Large intestine (tissue), 3 donors: ENCODE data around the gene ADRB1. TPM values are rescaled to one million over a fixed set of nuclear protein-coding genes. Genes with fewer than 3 reads are reported as not detected.

Experiments used
- DNase-seq, 2 donors: peaks; one replicate each; pipeline versions ENCODE4 v3.0.0 to v3.0.0-alpha.2; 2013
- H3K27ac ChIP-seq: one replicate; pipeline ENCODE4 v1.5.1; 2013; ENCODE audit warnings: low read length
- H3K27me3 ChIP-seq: 2 replicates; pipeline ENCODE4 v1.6.1; 2013; ENCODE audit warnings: low read length; ENCODE audit not compliant: control insufficient read depth, insufficient read depth
- H3K36me3 ChIP-seq: 2 replicates; pipeline ENCODE4 v1.6.1; 2013; ENCODE audit warnings: low read length; ENCODE audit not compliant: control insufficient read depth, insufficient read depth
- H3K4me1 ChIP-seq: one replicate; pipeline ENCODE4 v1.6.1; 2013; ENCODE audit warnings: low read length; ENCODE audit not compliant: control insufficient read depth, insufficient read depth
- H3K4me3 ChIP-seq: one replicate; pipeline ENCODE4 v1.5.1; 2013; ENCODE audit warnings: low read length
- H3K9me3 ChIP-seq: one replicate; pipeline ENCODE4 v1.6.1; 2013; ENCODE audit warnings: mild to moderate bottlenecking, low read depth, low read length, moderate library complexity; ENCODE audit not compliant: control insufficient read depth
- WGBS: methylation state at CpG from one replicate; pipeline ENCODE4 v1.1.5; 2013; ENCODE audit warnings: low lambda C conversion rate; ENCODE audit not compliant: insufficient coverage; 5-methylcytosine and 5-hydroxymethylcytosine counted together
- polyA plus RNA-seq: library from polyadenylated mRNA; unstranded; fragments of 120-200 nt; gene quantifications from one replicate; pipeline ENCODE4 v1.2.1, GENCODE V29; 2013

ADRB1 gene
- polyA plus RNA-seq, 1 donor = 0.64 TPM

GRCh38 chr10:114057855-114058254 is 14.2 kb downstream of the ADRB1 start:
- Histone ChIP-seq H3K9me3 (no peaks in the 10 kb centered on the region), H3K4me3 (no peak overlapping the region), H3K4me1 (no peaks in the 10 kb centered on the region), H3K27me3 (no peaks in the 10 kb centered on the region), H3K36me3 (no peaks in the 10 kb centered on the region), H3K27ac (no peak overlapping the region)
- DNase-seq = no peak
- no CpG with 5 or more reads among the region's 2 CpGs for WGBS

- Histone ChIP-seq H3K27ac (no peak overlapping the region), H3K9me3 (no peaks in the 10 kb centered on the region), H3K4me3 (no peak overlapping the region), H3K4me1 (no peaks in the 10 kb centered on the region), H3K27me3 (no peaks in the 10 kb centered on the region), H3K36me3 (no peaks in the 10 kb centered on the region)
- no CpG with 5 or more reads among the region's 1 CpG for WGBS
- no peak for DNase-seq
Measured at GRCh38 chr10:114058297-114058696, 14.6 kb downstream of the ADRB1 start.

DNA sequence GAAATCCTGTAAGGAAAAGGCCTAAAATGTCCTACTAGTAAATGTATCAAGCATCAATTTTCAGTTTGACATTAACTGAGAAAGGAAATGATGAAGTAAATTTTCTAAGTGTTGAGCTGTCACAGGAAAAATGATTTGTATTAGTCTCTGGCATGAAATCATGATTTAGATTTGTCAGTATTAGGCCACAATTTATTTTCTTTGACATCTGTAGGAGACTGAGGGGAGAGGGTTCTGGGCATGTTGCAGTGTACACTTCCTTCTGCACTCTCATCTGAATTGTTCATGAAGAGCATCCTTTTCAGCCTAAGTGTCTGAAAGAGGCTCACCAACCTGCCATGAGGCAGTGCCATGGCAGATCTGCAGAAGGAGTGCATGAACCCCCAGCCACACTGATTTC is 15.9 kb downstream of the ADRB1 start:
- Histone ChIP-seq H3K9me3 (no peaks in the 10 kb centered on the region), H3K27me3 (no peaks in the 10 kb centered on the region), H3K4me3 (no peak overlapping the region), H3K27ac (no peak overlapping the region), H3K36me3 (no peaks in the 10 kb centered on the region), H3K4me1 (no peaks in the 10 kb centered on the region)
- DNase-seq = no peak

GRCh38 chr10:114060456-114060855 is 16.8 kb downstream of the ADRB1 start:
- no peaks in the 10 kb centered on the region for H3K27me3 ChIP-seq
- no peaks in the 10 kb centered on the region for H3K36me3 ChIP-seq
- no peaks in the 10 kb centered on the region for H3K4me1 ChIP-seq
- DNase-seq = no peak
- H3K27ac ChIP-seq = no peak overlapping the region
- no CpG with 5 or more reads among the region's 2 CpGs for WGBS
- H3K4me3 ChIP-seq = no peak overlapping the region
- no peaks in the 10 kb centered on the region for H3K9me3 ChIP-seq

GRCh38 chr10:114061148-114061547 is 17.5 kb downstream of the ADRB1 start:
- no CpG with 5 or more reads among the region's 6 CpGs for WGBS
- Histone ChIP-seq H3K36me3 (no peaks in the 10 kb centered on the region), H3K9me3 (no peaks in the 10 kb centered on the region), H3K4me3 (no peak overlapping the region), H3K4me1 (no peaks in the 10 kb centered on the region), H3K27me3 (no peaks in the 10 kb centered on the region), H3K27ac (no peak overlapping the region)
- no peak for DNase-seq

DNA sequence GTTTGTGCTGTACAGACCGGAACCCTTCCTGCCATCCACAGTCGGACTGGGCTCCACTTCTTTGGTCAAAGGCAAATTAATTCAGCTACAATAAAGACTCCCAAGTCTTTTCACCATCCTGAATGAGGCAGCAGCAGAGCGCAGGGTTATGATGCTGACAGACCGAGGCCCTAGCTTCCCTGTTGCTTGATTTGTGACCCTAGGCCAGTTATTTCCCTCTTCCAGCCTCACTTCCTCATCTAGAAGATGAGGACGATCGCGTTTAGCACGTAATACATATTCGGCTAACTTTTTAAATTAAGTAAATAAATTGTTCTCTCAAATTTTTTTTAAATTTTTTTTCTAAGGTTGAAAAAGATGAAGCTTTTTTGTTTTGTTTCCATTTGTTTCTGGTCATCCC is 18.1 kb downstream of the ADRB1 start:
- no peaks in the 10 kb centered on the region for H3K27me3 ChIP-seq
- no peak for DNase-seq
- H3K9me3 ChIP-seq = no peaks in the 10 kb centered on the region
- H3K27ac ChIP-seq = no peak overlapping the region
- no peaks in the 10 kb centered on the region for H3K4me1 ChIP-seq
- no peaks in the 10 kb centered on the region for H3K36me3 ChIP-seq
- 91% methylated on average over 4 of the region's 9 CpGs for WGBS
- H3K4me3 ChIP-seq = no peak overlapping the region

- no peaks in the 10 kb centered on the region for H3K36me3 ChIP-seq
- H3K4me3 ChIP-seq = no peak overlapping the region
- H3K27me3 ChIP-seq = no peaks in the 10 kb centered on the region
- H3K4me1 ChIP-seq = no peaks in the 10 kb centered on the region
- H3K27ac ChIP-seq = no peak overlapping the region
- no CpG with 5 or more reads among the region's 6 CpGs for WGBS
- H3K9me3 ChIP-seq = no peaks in the 10 kb centered on the region
- DNase-seq = no peak
Measured at GRCh38 chr10:114064151-114065048, 20.7 kb downstream of the ADRB1 start.

DNA sequence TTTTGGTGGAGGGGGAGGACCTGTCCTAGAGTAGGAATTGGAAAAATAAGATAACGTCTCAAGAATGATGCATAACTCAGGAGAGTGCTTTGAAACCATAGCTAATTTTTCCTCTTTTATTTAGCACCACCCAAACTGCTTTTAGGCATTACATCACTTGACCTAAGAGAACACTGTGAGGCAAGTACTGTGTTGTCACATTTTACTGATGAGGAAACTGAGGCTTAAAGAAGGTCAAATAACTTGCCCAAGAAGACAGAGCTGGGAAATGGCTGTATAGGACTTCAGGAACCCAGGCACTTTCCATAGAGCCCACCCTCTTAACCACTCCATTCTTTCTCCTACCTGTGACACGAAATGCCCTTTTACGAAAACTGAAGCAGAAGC is 21.4 kb downstream of the ADRB1 start:
- no CpG with 5 or more reads among the region's 3 CpGs for WGBS

GRCh38 chr10:114068054-114068707 is 24.5 kb downstream of the ADRB1 start:
- Histone ChIP-seq H3K36me3 (no peaks in the 10 kb centered on the region), H3K9me3 (no peaks in the 10 kb centered on the region), H3K27me3 (no peaks in the 10 kb centered on the region), H3K4me3 (no peak overlapping the region), H3K4me1 (no peaks in the 10 kb centered on the region), H3K27ac (no peak overlapping the region)
- 100% methylated on average over 1 of the region's 6 CpGs for WGBS
- no peak for DNase-seq

More for the DNA sequence above, 21.4 kb downstream of the ADRB1 start:
- Histone ChIP-seq H3K27me3 (no peaks in the 10 kb centered on the region), H3K4me3 (no peak overlapping the region), H3K27ac (no peak overlapping the region), H3K4me1 (no peaks in the 10 kb centered on the region), H3K36me3 (no peaks in the 10 kb centered on the region), H3K9me3 (no peaks in the 10 kb centered on the region)
- DNase-seq = no peak

GRCh38 chr10:114070710-114071109 is 27.0 kb downstream of the ADRB1 start:
- H3K27me3 ChIP-seq = no peaks in the 10 kb centered on the region
- no peak overlapping the region for H3K27ac ChIP-seq
- no peak overlapping the region for H3K4me3 ChIP-seq
- no peaks in the 10 kb centered on the region for H3K36me3 ChIP-seq
- no peak for DNase-seq
- WGBS = 93% methylated on average over 2 of the region's 5 CpGs
- no peaks in the 10 kb centered on the region for H3K9me3 ChIP-seq
- H3K4me1 ChIP-seq = no peaks in the 10 kb centered on the region
